GM21423 (cell line): ENCODE data around the gene ACOT8.

Source experiments
- ATAC-seq: cut with Tn5 transposase; IDR thresholded peaks from one replicate; pipeline ENCODE4 v1.9.1; 2021; ENCODE audit warnings: mild to moderate bottlenecking, moderate library complexity; ENCODE audit not compliant: unreplicated experiment

The ACOT8 gene

GRCh38 chr20:45857882-45858216 is 657 bp upstream of the ACOT8 start:
- peak; percentile 16 for ATAC-seq

GRCh38 chr20:45853484-45853883 is 3.7 kb downstream of the ACOT8 start:
- no peak for ATAC-seq

- no peak for ATAC-seq
Observed at GRCh38 chr20:45852326-45852725, 4.9 kb downstream of the ACOT8 start.

GRCh38 chr20:45851501-45851900 is 5.7 kb downstream of the ACOT8 start:
- no peak for ATAC-seq

GRCh38 chr20:45850926-45851325 is 6.3 kb downstream of the ACOT8 start:
- ATAC-seq, result no peak

GRCh38 chr20:45850238-45850637 is 7.0 kb downstream of the ACOT8 start:
- no peak for ATAC-seq

- no peak for ATAC-seq
Observed at GRCh38 chr20:45848969-45849582, 8.1 kb downstream of the ACOT8 start.

GRCh38 chr20:45848421-45848820 is 8.8 kb downstream of the ACOT8 start:
- ATAC-seq, result no peak

- no peak for ATAC-seq
Observed at GRCh38 chr20:45845452-45845851, 11.7 kb downstream of the ACOT8 start.

- no peak for ATAC-seq
Observed at GRCh38 chr20:45843506-45843905, 13.7 kb downstream of the ACOT8 start.

- ATAC-seq, result peak; percentile 55
Observed at GRCh38 chr20:45842169-45842812, 14.9 kb downstream of the ACOT8 start.

- ATAC-seq, result no peak
Observed at GRCh38 chr20:45841407-45842129, 15.6 kb downstream of the ACOT8 start.

GRCh38 chr20:45840700-45841198 is 16.4 kb downstream of the ACOT8 start:
- no peak for ATAC-seq

- ATAC-seq, result no peak
Observed at GRCh38 chr20:45836841-45837240, 20.4 kb downstream of the ACOT8 start.

- ATAC-seq, result no peak
Observed at GRCh38 chr20:45835825-45836224, 21.4 kb downstream of the ACOT8 start.

GRCh38 chr20:45835329-45835765 is 21.8 kb downstream of the ACOT8 start:
- no peak for ATAC-seq

- ATAC-seq, result no peak
Observed at GRCh38 chr20:45834797-45835161, 22.4 kb downstream of the ACOT8 start.

- no peak for ATAC-seq
Observed at GRCh38 chr20:45833883-45834796, 23.1 kb downstream of the ACOT8 start.

- ATAC-seq, result no peak
Observed at GRCh38 chr20:45833030-45833882, 23.9 kb downstream of the ACOT8 start, which contains the start of gene SNX21. Gene SNX21 (plus strand): TSS chr20:45833799. CDS start chr20:45833920, 121 bp downstream.

GRCh38 chr20:45832619-45833018 is 24.6 kb downstream of the ACOT8 start:
- no peak for ATAC-seq
